HG03520 (cell line): ENCODE measurements around the gene TVP23A.
"Not testable (repeated sequence)": the region's sequence is repeated elsewhere in the genome, so short reads cannot be mapped to it uniquely, and the experiment has no call there.

Experiments used
- ATAC-seq: cut with Tn5 transposase; IDR thresholded peaks from one replicate; pipeline ENCODE4 v1.9.1; 2021; ENCODE audit warnings: mild to moderate bottlenecking, moderate library complexity; ENCODE audit not compliant: unreplicated experiment

The TVP23A gene

GRCh38 chr16:10752843-10753523 is 65.6 kb downstream of the TVP23A start:
- no peak for ATAC-seq

- no peak for ATAC-seq
Observed at GRCh38 chr16:10751291-10751697, 67.3 kb downstream of the TVP23A start.

- ATAC-seq = no peak
Observed at GRCh38 chr16:10750793-10751192, 67.8 kb downstream of the TVP23A start.

GRCh38 chr16:10745841-10746240 is 72.8 kb downstream of the TVP23A start:
- ATAC-seq = no peak

GRCh38 chr16:10744370-10745030 is 74.1 kb downstream of the TVP23A start:
- ATAC-seq = no peak

GRCh38 chr16:10743610-10744369 is 74.8 kb downstream of the TVP23A start, which contains the start of gene NUBP1:
NUBP1 (plus strand) TSS chr16:10743842; CDS start chr16:10743864, 22 bp downstream.
- peak; percentile 78 for ATAC-seq

- ATAC-seq = no peak
Observed at GRCh38 chr16:10743227-10743609, 75.4 kb downstream of the TVP23A start.

- ATAC-seq = no peak
Observed at GRCh38 chr16:10741844-10742243, 76.8 kb downstream of the TVP23A start.

GRCh38 chr16:10741249-10741648 is 77.3 kb downstream of the TVP23A start:
- ATAC-seq = not testable (repeated sequence)

GRCh38 chr16:10740845-10741208 is 77.8 kb downstream of the TVP23A start:
- ATAC-seq = no peak

- no peak for ATAC-seq
Observed at GRCh38 chr16:10740000-10740844, 78.4 kb downstream of the TVP23A start.

GRCh38 chr16:10738231-10739077 is 80.1 kb downstream of the TVP23A start:
- ATAC-seq = peak; percentile 46

- peak; percentile 37 for ATAC-seq
Observed at GRCh38 chr16:10737068-10737625, 81.4 kb downstream of the TVP23A start.

GRCh38 chr16:10731790-10732189 is 86.8 kb downstream of the TVP23A start:
- no peak for ATAC-seq

- no peak for ATAC-seq
Observed at GRCh38 chr16:10729104-10730048, 89.2 kb downstream of the TVP23A start.

- no peak for ATAC-seq
Observed at GRCh38 chr16:10728003-10728887, 90.3 kb downstream of the TVP23A start.
